Thoracic aorta (tissue), 2 donors: ENCODE data around the gene C3orf20. TPM values are rescaled to one million over a fixed set of nuclear protein-coding genes. Genes with fewer than 3 reads are reported as not detected.

ENCODE experiments used
- ATAC-seq: fragments of 150-250 bp; one replicate; pipeline ENCODE4 v1.8.0; 2017; ENCODE audit warnings: low read depth; ENCODE audit not compliant: insufficient number of reproducible peaks, low FRiP score
- DNase-seq: peaks from one replicate; pipeline ENCODE4 v3.0.0-alpha.2; 2020; ENCODE audit warnings: low spot score
- H3K27ac ChIP-seq, 2 donors: fragments of 200-600 bp; sonication (generic); 1 replicate in 1 of 2; 2 replicates in 1 of 2; pipeline ENCODE4 v1.5.1; 2016; ENCODE audit warnings: mild to moderate bottlenecking in 2 of 2, moderate library complexity in 2 of 2
- H3K27me3 ChIP-seq: fragments of 200-600 bp; sonication (generic); replicated peaks from 2 replicates; pipeline ENCODE4 v1.6.0; 2016; ENCODE audit warnings: mild to moderate bottlenecking; ENCODE audit not compliant: insufficient read depth
- H3K36me3 ChIP-seq: fragments of 200-600 bp; sonication (generic); one replicate; pipeline ENCODE4 v1.5.1; 2016
- H3K4me1 ChIP-seq, 2 donors: fragments of 200-600 bp; sonication (generic); 1 replicate in 1 of 2; 2 replicates in 1 of 2; pipeline versions ENCODE4 v1.5.1 to v1.6.0; 2016; ENCODE audit warnings: low read depth in 2 of 2, mild to moderate bottlenecking in 1 of 2; ENCODE audit not compliant: control insufficient read depth in 1 of 2
- H3K4me3 ChIP-seq: fragments of 200-600 bp; sonication (generic); 2 replicates; pipeline ENCODE4 v1.5.1; 2016; ENCODE audit warnings: mild to moderate bottlenecking
- H3K9me3 ChIP-seq: fragments of 200-600 bp; sonication (generic); 2 replicates; pipeline ENCODE4 v1.5.1; 2016
- CTCF ChIP-seq: fragments of 200-600 bp; sonication (generic); IDR thresholded peaks from one replicate; pipeline ENCODE4 v1.5.1; 2019; ENCODE audit warnings: antibody characterized with exemption
- total RNA-seq, 2 donors: library from RNA; depleted of rRNA; stranded (reverse); fragments of >200 nt; gene quantifications; one replicate each; pipeline versions ENCODE4 v1.1.0 to v1.2.3, GENCODE V29; 2016

C3orf20 gene
- total RNA-seq, 2 donors from 2014 or later = not detected

- no peak for TF ChIP-seq CTCF
- no peak overlapping the region for H3K27ac ChIP-seq
- no peak for ATAC-seq
Observed at GRCh38 chr3:14631101-14631497, 43.8 kb upstream of the C3orf20 start.

GRCh38 chr3:14631687-14632441 lies 43.1 kb upstream of the C3orf20 start:
- Histone ChIP-seq H3K27me3 (no peaks in the 10 kb centered on the region), H3K9me3 (no peaks in the 10 kb centered on the region), H3K4me3 (no peak overlapping the region), H3K27ac (no peak overlapping the region), H3K36me3 (no peaks in the 10 kb centered on the region), H3K4me1 (no peaks in the 10 kb centered on the region)
- DNase-seq (no peak), ATAC-seq (no peak)
- no peak for TF ChIP-seq CTCF

More at GRCh38 chr3:14631101-14631497, 43.8 kb upstream of the C3orf20 start:
- no peaks in the 10 kb centered on the region for H3K9me3 ChIP-seq
- H3K27me3 ChIP-seq = no peaks in the 10 kb centered on the region
- H3K36me3 ChIP-seq = no peaks in the 10 kb centered on the region
- no peak for DNase-seq
- no peaks in the 10 kb centered on the region for H3K4me1 ChIP-seq
- H3K4me3 ChIP-seq = no peak overlapping the region

GRCh38 chr3:14632442-14632930 lies 42.5 kb upstream of the C3orf20 start:
- ATAC-seq (no peak), DNase-seq (no peak)
- H3K36me3 ChIP-seq = no peaks in the 10 kb centered on the region
- no peak overlapping the region for H3K4me3 ChIP-seq
- no peaks in the 10 kb centered on the region for H3K4me1 ChIP-seq
- no peaks in the 10 kb centered on the region for H3K27me3 ChIP-seq
- H3K9me3 ChIP-seq = no peaks in the 10 kb centered on the region
- no peak overlapping the region for H3K27ac ChIP-seq
- TF ChIP-seq CTCF = no peak

GRCh38 chr3:14633417-14633816 lies 41.5 kb upstream of the C3orf20 start:
- Histone ChIP-seq H3K27me3 (no peaks in the 10 kb centered on the region), H3K4me1 (no peaks in the 10 kb centered on the region), H3K36me3 (no peaks in the 10 kb centered on the region), H3K9me3 (no peaks in the 10 kb centered on the region), H3K27ac (no peak overlapping the region), H3K4me3 (no peak overlapping the region)
- DNase-seq (no peak), ATAC-seq (no peak)
- TF ChIP-seq CTCF = no peak

- no peaks in the 10 kb centered on the region for H3K27me3 ChIP-seq
- no peak for DNase-seq
- no peaks in the 10 kb centered on the region for H3K36me3 ChIP-seq
- H3K9me3 ChIP-seq = no peaks in the 10 kb centered on the region
- H3K27ac ChIP-seq = no peak overlapping the region
- peak; percentile 43 for TF ChIP-seq CTCF
- H3K4me1 ChIP-seq = no peaks in the 10 kb centered on the region
- no peak for ATAC-seq
- no peak overlapping the region for H3K4me3 ChIP-seq
Observed at GRCh38 chr3:14633819-14634424, 41.0 kb upstream of the C3orf20 start.
